Coronary artery (tissue), 2 donors: ENCODE data around the gene LSM7.

Experiments
- DNase-seq: peaks from one replicate; pipeline ENCODE4 v3.0.0-alpha.2; 2017; ENCODE audit warnings: low spot score
- H3K27ac ChIP-seq, 2 donors: fragments of 200-600 bp; sonication (generic); one replicate each; pipeline ENCODE4 v1.5.1; 2016 to 2019
- H3K4me3 ChIP-seq: fragments of 200-600 bp; sonication (generic); 2 replicates; pipeline ENCODE4 v1.5.1; 2016; ENCODE audit warnings: mild to moderate bottlenecking, moderate library complexity
- CTCF ChIP-seq: fragments of 200-600 bp; sonication (generic); IDR thresholded peaks from one replicate; pipeline ENCODE4 v1.5.1; 2019; ENCODE audit warnings: antibody characterized with exemption

Gene LSM7

GRCh38 chr19:2340496-2341243 is 12.3 kb upstream of the LSM7 start:
- Histone ChIP-seq H3K4me3 (no peak overlapping the region), H3K27ac (no peak overlapping the region)
- no peak for DNase-seq
- TF ChIP-seq CTCF, result no peak

GRCh38 chr19:2339644-2340310 is 11.4 kb upstream of the LSM7 start:
- Histone ChIP-seq H3K4me3 (no peak overlapping the region), H3K27ac (no peak overlapping the region)
- no peak for TF ChIP-seq CTCF
- no peak for DNase-seq

GRCh38 chr19:2338751-2339643 is 10.6 kb upstream of the LSM7 start:
- DNase-seq, result no peak
- H3K4me3 ChIP-seq, result no peak overlapping the region
- TF ChIP-seq CTCF, result no peak
- H3K27ac ChIP-seq, result no peak overlapping the region

- no peak overlapping the region for H3K27ac ChIP-seq
- H3K4me3 ChIP-seq, result no peak overlapping the region
- DNase-seq, result no peak
- no peak for TF ChIP-seq CTCF
Observed at GRCh38 chr19:2338055-2338615, 9.7 kb upstream of the LSM7 start.

- H3K27ac ChIP-seq, result no peak overlapping the region
- DNase-seq, result no peak
- no peak overlapping the region for H3K4me3 ChIP-seq
- TF ChIP-seq CTCF, result no peak
Observed at GRCh38 chr19:2337329-2337707, 8.9 kb upstream of the LSM7 start.

GRCh38 chr19:2336528-2337328 is 8.3 kb upstream of the LSM7 start:
- H3K27ac ChIP-seq, result no peak overlapping the region
- no peak for DNase-seq
- H3K4me3 ChIP-seq, result no peak overlapping the region
- no peak for TF ChIP-seq CTCF
